Measurements from ENCODE around the gene ETNK1.
A peak's percentile ranks its signal among the peaks of the same experiment; 100 is the strongest.
"Not testable (repeated sequence)": the region's sequence is repeated elsewhere in the genome, so short reads cannot be mapped to it uniquely, and the experiment has no call there.

The ETNK1 gene

DNA sequence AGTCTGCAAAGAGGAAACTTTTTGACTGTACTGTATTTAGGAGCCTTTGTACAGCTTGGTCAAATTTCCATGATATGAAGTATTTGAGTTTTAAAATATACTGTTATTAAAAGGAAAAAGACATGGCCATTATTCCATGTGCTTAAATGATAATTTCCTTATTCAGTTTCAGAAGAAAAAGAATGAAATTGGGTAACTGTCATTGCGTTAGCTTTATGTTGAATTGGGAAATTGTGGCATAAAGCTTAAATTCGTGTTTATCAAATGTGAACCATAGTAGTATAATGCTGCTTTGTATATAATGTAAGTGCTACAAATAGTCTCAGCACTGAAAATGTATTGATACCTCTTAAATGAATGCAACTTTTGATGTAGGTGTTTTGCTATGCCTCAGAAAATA lies 64.9 kb downstream of the ETNK1 start:
- DNase-seq (ENCODE audit: low spot score) = no peak

DNA sequence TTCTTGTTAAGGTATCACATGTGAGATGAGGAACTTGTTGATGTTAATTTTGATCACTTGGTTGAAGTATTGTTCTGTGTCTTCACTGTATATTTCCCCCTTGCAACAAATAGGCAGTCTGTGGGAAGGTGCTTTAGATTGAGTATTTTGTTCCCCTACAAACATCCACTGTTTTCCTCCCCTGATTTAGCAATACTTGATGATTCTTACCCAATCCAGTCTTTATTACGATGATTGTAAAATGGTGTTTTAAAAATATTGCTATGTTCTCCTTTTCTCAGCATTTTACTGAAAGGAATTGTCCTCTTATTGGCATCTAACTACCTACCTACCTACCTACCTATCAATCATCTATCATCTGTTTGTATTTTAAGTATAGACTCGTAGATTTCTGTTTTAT lies 66.3 kb downstream of the ETNK1 start:
- DNase-seq (ENCODE audit: low spot score) = no peak

DNA sequence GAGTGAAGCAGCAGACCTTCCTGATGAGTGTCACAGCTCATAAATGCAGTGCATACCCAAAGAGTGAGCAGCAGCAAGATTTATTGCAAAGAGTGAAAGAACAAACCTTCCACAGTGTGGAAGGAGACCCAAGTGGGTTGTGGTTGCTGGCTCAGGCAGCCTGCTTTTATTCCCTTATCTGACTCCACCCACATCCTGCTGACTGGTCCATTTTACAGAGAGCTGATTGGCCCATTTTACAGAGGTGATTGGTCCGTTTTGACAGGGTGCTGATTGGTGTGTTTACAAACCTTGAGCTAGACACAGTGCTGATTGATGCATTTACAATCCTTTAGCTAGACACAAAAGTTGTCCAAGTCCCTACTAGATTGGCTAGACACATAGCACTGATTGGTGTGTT lies 67.5 kb downstream of the ETNK1 start:
- not testable (repeated sequence) for DNase-seq (ENCODE audit: low spot score)

DNA sequence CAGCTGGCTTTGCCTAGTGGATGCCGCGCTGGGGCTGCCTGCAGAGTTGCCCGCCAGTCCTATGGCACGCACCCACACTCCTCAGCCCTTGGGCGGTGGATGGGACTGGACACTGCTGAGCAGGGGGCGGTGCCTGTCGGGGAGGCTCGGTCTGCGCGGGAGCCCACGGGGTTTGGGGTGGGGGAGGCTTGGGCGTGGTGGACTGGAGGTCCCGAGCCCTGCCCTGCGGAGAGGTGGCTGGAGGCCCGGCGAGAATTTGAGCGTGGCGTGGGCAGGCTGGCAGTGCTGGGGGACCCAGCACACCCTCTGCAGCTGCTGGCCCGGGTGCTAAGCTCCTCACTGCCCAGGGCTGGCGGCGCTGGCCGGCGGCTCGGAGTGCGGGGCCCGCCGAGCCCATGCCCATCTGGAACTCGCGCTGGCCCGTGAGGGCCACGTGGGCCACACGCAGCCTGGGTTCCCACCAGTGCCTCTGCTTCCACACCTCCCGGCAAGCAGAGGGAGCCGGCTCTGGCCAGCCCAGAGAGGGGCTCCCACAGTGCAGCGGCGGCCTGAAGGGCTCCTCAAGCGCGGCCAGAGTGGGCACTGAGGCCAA lies 68.1 kb downstream of the ETNK1 start:
- no peak for DNase-seq (ENCODE audit: low spot score)

DNA sequence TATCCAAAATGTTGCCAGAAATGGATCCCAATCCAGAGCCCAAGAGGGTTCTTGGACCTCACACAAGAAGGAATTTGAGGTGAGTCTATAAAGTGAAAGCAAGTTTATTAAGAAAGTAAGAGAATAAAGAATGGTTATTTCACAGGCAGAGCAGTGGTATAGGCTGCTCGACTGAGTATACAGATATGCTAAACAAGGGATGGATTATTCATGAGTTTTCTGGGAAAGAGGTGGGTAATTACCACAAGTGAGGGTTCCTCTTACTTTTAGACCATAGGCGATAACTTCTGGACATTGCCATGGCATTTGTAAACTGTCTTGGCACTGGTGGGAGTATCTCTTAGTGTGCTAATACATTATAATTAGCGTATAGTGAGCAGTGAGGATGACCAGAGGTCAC lies 73.6 kb downstream of the ETNK1 start:
- no peak for DNase-seq (ENCODE audit: low spot score)

DNA sequence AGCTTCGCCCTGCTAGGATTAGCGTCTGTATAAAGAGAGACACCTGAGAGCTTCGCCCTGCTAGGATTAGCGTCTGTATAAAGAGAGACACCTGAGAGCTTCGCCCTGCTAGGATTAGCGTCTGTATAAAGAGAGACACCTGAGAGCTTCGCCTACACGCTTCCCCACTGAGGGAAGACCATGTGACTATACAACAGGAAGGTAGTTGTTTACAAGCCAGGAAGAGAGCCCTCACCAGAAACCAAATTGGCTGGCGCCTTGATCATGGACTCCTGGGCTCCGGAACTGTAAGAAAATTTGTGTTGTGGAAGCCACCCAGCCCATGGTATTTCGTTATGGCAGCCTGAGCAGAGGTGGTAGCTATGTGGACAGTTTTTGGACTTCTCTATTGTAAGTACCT lies 74.7 kb downstream of the ETNK1 start:
- not testable (repeated sequence) for DNase-seq (ENCODE audit: low spot score)

DNA sequence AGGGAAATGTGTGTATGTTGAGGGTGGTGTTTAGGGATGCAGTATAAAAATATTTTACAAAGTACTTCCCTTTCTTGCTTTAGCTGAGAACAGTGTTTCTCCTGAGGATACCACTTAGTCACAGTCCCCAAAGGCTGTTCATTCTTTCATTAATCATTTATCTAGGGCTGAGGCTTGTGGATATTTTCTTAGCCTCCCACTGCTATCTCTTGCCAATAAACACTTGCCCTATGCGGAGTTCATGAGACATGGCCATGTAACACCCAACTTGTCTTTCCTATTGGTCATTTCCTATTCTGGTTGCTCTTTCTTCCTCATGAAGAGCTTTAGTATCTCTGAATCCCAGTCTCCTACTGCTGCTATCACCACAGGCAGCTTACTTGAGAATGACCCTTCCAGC lies 75.1 kb downstream of the ETNK1 start:
- peak; percentile 24 for DNase-seq (ENCODE audit: low spot score)

DNA sequence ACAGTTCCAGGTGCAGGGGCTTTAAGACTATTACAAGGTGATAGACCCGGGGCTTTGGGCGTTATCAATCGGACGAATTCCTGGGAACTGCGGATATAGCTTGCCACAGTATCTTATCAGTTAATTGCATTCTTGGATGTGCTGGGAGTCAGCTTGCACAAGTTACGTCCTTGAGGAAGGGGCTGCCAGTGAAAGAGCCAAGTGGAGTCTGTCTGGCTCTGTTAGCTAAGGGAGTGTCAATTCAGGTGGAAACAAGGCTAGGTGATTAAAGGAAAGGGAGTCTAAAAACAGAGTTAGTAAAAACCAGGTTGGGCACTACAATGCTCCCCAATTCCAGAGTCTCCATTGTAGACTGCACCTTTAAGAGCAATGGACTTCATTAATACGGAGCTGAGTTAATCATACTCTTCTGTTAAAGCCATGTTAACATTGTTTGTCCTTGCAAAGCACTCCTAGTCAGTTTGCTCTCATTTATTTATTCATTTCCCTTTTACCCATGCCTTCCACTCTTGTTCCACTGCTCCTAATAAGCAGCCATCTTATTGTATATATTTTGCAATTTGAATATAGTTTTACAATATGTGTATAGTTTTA lies 76.3 kb downstream of the ETNK1 start:
- DNase-seq (ENCODE audit: low spot score) = not testable (repeated sequence)

DNA sequence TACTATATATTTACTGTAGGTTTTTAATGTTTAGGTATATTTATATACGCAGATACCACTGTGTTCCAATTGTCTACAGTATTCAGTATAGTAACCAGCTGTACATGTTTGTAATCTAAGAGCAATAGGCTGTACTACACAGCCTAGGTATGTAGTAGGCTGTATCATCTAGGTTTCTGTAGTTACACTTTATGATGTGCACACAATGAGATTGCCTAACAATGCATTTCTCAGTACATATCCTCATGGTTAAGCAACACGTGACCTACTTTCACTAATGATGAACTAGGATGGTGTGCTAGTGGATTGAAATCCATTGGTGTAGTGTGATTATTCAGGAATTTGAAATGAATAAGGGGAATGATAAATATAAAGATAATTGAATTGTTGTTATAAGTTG lies 77.7 kb downstream of the ETNK1 start:
- DNase-seq (ENCODE audit: low spot score) = no peak

DNA sequence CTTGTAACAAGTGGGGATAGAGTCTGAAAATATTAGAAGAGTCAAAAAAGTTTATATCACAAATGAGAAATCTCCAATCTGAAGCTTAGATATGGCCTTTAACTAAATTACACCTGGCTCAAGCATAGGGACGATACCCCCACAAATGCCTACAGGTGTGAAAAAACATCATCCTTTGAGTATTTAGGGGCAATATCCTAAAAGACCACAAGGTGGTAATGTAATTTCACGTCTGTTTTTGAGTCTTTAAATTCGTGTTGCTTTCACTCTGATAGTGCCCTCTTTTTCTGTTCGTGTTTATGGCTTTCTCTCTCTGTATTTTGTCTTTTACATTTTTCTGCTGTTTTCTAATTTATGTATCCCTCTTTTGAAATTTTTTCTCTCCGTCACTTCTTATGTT lies 84.3 kb downstream of the ETNK1 start:
- DNase-seq (ENCODE audit: low spot score) = peak; percentile 61

DNA sequence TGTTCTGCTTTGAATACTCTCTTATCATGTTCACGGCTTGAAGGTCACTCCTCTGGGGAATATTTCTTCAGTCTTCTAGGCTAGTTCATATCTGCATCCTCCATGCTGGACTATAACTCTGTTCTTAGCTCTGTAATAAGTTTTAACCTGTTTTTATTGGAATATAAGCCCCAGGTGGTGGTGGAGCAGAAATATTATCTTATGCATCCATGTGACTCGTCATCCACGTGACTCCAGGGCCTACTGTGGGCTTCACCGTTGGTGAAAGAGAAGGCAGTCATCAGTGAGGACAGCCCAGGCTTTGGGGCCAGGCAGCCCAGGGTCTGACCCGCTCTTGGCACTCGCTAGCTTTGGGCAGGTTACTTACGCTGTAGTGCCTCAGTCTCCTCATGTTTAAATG lies 87.1 kb downstream of the ETNK1 start:
- no peak for DNase-seq (ENCODE audit: low spot score)

DNA sequence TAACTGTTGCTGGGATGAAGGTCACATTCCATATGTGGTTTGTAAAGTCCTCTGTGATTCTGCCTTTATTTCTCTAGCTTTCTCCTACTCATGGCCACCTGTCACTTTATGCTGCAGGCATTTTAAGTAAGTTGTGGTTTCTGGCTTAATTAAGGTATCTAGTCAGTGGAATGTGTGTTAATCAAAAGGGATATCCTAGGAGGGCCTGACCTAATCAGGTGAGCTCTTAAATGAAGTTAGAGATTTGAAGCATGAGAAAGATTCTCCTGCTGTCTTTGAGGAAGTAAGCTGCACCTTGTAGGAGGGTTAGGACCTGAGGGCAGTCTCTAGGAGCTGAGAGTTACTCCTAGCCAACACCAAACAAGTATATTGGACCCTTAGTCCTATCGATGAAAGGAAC lies 90.3 kb downstream of the ETNK1 start:
- no peak for DNase-seq (ENCODE audit: low spot score)

DNA sequence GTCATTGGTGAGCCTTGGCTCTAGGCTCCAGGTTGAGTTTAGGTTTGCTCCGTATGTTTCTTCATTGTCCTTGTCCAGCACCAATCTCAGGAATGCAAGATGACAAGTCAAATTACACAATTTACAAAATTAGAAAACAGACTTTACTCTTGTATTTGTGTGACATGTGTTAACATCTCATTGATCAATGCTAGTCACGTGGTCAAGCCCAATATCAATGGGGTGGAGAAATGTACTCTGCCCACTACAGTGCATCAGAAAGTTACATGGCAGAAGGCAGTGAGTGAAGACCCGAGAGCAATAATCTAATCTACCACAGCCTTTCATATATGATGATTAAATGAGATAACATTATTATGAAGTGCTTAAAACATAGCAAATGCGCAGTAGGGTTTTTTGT lies 94.8 kb downstream of the ETNK1 start:
- no peak for DNase-seq (ENCODE audit: low spot score)

DNA sequence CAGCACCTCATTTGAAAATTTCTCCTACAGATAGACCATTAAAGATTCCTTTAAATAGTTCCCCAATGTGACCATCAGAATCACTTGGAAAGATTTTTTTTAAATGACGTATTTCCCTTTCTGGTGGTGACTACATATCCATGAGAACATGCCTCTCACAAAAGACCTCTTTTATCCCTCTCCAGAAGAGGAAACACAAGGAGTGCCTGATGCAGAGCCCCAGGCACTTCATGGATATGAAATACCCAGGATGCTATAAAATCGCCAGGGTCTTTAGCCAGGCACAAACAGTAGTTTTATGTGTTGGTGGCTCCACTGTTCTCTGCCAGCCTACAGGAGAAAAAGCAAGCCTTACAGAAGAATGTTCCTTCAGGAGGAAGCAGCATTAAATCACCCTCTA lies 97.1 kb downstream of the ETNK1 start:
- no peak for DNase-seq (ENCODE audit: low spot score)

DNA sequence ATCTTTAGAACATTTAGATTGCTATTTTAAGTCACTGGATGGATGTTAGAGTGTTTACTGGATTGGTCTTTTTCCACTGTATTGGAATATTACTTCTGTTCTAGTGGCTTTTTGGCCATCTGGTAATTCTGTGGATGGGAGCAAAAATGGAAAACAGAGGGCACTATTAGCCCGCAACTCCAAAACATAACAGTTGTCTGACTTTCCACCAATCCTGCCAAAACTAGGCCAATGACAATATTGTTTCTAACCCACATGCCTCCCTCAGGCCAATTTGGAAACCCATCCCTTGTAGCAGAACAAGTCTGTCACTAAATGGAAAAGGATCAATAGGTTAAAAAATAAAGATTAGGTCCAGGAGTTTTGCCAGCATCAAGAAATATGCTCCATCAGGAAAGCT lies 97.8 kb downstream of the ETNK1 start:
- DNase-seq (ENCODE audit: low spot score) = no peak

DNA sequence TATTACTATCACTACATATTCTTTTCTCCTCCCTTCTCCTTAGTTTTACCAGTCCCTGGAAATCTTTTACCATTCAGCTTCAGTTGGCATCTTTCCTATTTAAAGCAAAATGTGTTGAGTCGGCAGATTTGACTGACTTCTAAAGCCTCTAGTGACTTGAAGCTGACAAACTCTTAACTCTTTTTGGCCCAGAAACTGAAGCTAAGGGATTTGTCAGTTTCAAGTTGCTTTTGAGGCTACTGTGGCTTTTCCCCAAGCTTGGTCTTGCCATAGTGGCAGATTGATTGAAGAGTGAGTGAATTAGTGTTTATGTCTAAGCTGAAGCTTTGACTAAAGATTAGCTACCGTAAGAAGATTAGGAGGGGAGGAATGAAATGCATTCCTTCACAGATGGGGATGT lies 104.0 kb downstream of the ETNK1 start:
- no peak for DNase-seq (ENCODE audit: low spot score)

DNA sequence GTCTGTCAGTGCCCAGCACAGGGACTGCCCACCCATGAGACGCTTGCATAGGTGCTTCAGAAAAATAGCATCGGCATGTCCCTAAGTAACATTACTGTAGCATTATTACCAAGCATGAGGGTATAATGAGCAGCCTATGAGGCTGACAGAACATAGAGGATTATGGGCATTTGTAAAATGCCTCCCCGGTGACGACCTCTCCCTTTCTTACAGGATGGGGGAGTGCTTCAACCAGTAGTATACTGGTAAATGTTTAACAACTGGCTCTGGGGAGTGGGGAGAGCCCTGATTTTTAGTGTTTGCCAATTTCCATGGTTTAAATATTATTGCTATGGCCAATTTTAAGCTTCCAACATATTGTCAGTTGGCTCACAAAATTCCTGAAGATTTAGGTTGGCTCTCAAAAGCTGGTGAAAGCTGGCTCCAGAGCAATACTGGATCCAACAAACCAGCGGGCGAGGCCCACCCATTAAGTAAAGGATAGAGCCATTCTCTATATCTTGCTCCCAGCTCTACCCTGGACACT lies 104.5 kb downstream of the ETNK1 start:
- DNase-seq (ENCODE audit: low spot score) = no peak

DNA sequence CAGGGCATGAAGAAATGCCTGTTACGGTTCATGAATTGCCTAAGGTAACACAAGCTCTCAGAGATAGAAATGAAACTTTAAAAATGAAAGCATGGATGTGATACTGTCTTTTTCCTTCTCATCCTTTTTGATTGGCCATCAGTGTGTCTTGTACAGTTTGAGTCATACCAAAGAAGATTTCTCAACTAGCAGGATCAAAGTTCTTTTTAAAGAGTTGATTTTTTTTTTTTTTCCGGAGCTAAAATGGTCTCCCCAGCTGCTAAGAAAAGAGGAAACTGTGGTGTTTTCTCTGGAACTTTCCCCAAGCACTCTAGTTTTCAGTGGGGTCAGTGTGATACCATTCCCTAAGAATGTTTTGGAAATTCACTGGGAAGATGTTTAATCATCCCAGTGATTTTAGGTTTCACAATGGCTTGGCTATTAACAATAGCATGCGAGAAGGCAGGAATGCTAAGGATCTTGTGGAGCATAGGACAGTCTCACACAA lies 105.0 kb downstream of the ETNK1 start:
- DNase-seq (ENCODE audit: low spot score) = peak; percentile 73

DNA sequence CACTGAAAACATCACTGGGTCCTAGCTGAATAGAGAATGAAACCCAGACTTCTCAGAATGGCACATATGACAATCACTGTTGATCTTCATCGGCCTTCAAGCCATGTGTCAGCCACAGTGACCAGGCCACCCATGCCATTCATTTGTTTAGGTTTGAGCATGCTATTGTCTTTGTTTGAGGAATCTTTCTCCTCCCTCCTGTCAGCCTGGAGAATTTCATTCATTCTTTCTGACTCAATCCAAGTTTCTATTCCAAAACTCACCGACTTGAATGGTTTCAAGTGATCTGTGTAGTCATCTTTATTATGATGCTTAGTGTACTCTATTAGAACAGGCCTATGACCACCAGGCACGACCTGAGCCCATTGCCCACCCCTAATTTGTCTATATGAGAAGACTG lies 106.3 kb downstream of the ETNK1 start:
- no peak for DNase-seq (ENCODE audit: low spot score)

DNA sequence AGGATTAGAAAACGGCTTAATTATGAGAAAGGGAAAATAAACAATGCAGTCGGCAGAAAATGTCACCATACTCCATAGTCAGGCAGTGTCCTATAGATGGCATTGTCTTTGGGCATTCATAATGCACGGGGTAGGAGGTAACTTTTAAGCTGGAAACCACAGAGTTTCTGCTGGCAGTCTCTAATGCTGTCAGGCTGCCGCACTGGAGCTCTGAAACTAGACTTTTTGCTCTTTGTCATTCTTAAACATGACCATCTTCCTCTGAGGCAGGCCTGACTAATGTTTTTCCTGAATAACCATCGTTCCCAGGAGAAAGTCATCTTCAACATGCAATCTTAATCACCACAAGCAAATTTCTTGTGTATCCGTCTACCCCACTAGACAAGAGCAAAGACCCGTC lies 108.8 kb downstream of the ETNK1 start:
- DNase-seq (ENCODE audit: low spot score) = peak; percentile 45

DNA sequence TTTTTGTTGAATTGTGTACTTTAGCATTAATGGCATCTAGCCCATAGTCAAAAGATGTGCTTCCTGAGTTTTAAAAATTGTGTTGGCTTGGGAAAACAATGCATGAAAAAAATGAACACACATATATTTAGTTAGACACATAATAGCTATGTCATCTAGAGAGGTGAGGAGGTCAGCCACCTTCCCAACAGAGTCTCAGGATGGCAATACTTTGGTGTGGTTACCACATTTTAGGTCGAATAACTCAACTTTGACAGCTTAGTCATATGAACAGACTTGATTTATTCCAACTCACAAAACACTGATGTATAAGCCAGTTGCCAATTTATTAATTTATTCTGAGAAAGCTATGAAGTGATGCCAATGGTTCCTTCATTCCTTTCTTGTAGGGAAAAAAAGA lies 114.0 kb downstream of the ETNK1 start:
- no peak for DNase-seq (ENCODE audit: low spot score)

Data from AG20443 (cell line).